K562 (cell line): ENCODE measurements around the gene MEIS2.

Source experiments
- BHLHE40 ChIP-seq: IDR thresholded peaks from 2 replicates; pipeline ENCODE4 v1.6.1; 2011; ENCODE audit warnings: low read length, improper control_type of control experiment
- HDAC2 ChIP-seq: fragments of 450-650 bp; IDR thresholded peaks from 2 replicates; pipeline ENCODE4 v1.6.1; 2016; ENCODE audit warnings: mild to moderate bottlenecking
- POLR2A ChIP-seq: fragments of 450-650 bp; conservative IDR thresholded peaks from 2 replicates; pipeline ENCODE4 v1.6.1; 2016
- RBFOX2 ChIP-seq: fragments of 200-400 bp; formaldehyde crosslinking; IDR thresholded peaks from 2 replicates; pipeline ENCODE4 v1.6.1; 2017; ENCODE audit warnings: low read depth, mild to moderate bottlenecking, low read length, moderate library complexity
- SMARCA5 ChIP-seq: fragments of 450-650 bp; IDR thresholded peaks from 2 replicates; pipeline ENCODE4 v1.6.1; 2016
- SMARCE1 ChIP-seq: fragments of 450-650 bp; IDR thresholded peaks from 2 replicates; pipeline ENCODE4 v1.7.1; 2016; ENCODE audit warnings: mild to moderate bottlenecking
- SP2 ChIP-seq: IDR thresholded peaks from 2 replicates; pipeline ENCODE4 v1.6.1; 2011; ENCODE audit warnings: mild to moderate bottlenecking, low read depth, low read length, moderate library complexity; ENCODE audit not compliant: poor library complexity, severe bottlenecking; ENCODE audit errors: extremely low read depth
- SREBF1 ChIP-seq: fragments of 150-350 bp; IDR thresholded peaks from 2 replicates; pipeline ENCODE4 v1.6.1; 2014; ENCODE audit warnings: antibody characterized with exemption, low read depth, low read length, borderline replicate concordance
- ZFP36 ChIP-seq: fragments of 150-350 bp; IDR thresholded peaks from 2 replicates; pipeline ENCODE4 v1.6.1; 2018; ENCODE audit warnings: low read length, low read depth; ENCODE audit not compliant: partially characterized antibody
- ZNF274 ChIP-seq: IDR thresholded peaks from 2 replicates; pipeline ENCODE4 v1.6.1; 2011; ENCODE audit warnings: low read depth, mild to moderate bottlenecking, low read length, moderate library complexity, borderline replicate concordance
- TF ChIP-seq, protein P1 (sequence below), 3 experiments: IDR thresholded peaks in 2 of 3; conservative IDR thresholded peaks in 1 of 3; 2 replicates each; pipeline ENCODE4 v1.5.1; 2011 to 2012; ENCODE audit warnings: low read length in 3 of 3, mild to moderate bottlenecking in 3 of 3, control low read depth in 2 of 3, improper control_type of control experiment in 1 of 3, inconsistent platforms in 1 of 3, low read depth in 1 of 3, mixed read lengths in 1 of 3, moderate library complexity in 1 of 3; ENCODE audit not compliant: insufficient read depth in 2 of 3
- TF ChIP-seq, protein P2 (sequence below): fragments of 250-450 bp; sonication (Bioruptor Pico); IDR thresholded peaks from 2 replicates; pipeline ENCODE4 v1.5.0; 2021

DNA sequence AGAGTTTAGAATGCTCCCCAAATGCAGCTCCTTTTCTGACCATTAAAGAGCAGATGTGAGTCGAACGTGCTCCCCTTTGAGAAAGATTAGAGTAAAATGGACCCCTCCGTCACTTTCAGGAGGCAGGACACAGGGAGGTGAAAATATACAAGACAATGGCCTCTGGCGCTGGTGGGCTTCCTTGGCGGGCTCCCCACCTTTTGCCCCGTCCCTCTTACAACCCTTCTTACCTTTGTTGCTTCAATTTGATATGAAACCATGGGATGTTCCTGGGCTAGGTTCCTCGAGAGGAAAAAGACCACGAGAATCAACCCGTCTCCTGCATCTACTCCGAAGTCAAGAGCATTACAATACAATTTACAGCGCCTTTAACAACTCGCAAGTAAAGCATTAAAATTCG, 214.2 kb downstream of the MEIS2 start:
- TF ChIP-seq ZNF274: no peak
- no peak for TF ChIP-seq HDAC2
- TF ChIP-seq, protein P1, sequence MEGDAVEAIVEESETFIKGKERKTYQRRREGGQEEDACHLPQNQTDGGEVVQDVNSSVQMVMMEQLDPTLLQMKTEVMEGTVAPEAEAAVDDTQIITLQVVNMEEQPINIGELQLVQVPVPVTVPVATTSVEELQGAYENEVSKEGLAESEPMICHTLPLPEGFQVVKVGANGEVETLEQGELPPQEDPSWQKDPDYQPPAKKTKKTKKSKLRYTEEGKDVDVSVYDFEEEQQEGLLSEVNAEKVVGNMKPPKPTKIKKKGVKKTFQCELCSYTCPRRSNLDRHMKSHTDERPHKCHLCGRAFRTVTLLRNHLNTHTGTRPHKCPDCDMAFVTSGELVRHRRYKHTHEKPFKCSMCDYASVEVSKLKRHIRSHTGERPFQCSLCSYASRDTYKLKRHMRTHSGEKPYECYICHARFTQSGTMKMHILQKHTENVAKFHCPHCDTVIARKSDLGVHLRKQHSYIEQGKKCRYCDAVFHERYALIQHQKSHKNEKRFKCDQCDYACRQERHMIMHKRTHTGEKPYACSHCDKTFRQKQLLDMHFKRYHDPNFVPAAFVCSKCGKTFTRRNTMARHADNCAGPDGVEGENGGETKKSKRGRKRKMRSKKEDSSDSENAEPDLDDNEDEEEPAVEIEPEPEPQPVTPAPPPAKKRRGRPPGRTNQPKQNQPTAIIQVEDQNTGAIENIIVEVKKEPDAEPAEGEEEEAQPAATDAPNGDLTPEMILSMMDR (IDR thresholded peaks at IDR 0.05 in 2 of 3, conservative IDR thresholded peaks at IDR 0.05 in 1 of 3; ENCODE audit: insufficient read depth in 2 of 3, low read depth in 1 of 3, low read length in 3 of 3): no peak
- no peak for TF ChIP-seq POLR2A
- no peak for TF ChIP-seq SMARCE1
- no peak for TF ChIP-seq RBFOX2
- no peak for TF ChIP-seq ZFP36
- TF ChIP-seq SP2: no peak
- TF ChIP-seq SREBF1: no peak
- TF ChIP-seq SMARCA5: no peak
- no peak for TF ChIP-seq BHLHE40
- TF ChIP-seq, protein P2, sequence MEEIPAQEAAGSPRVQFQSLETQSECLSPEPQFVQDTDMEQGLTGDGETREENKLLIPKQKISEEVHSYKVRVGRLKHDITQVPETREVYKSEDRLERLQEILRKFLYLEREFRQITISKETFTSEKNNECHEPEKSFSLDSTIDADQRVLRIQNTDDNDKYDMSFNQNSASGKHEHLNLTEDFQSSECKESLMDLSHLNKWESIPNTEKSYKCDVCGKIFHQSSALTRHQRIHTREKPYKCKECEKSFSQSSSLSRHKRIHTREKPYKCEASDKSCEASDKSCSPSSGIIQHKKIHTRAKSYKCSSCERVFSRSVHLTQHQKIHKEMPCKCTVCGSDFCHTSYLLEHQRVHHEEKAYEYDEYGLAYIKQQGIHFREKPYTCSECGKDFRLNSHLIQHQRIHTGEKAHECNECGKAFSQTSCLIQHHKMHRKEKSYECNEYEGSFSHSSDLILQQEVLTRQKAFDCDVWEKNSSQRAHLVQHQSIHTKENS (CRISPR knock-in tag): no peak
